VCaP (cell line): ENCODE data around the gene PYCR2.

Source experiments
- H3K27ac ChIP-seq: fragments of 450-650 bp; 2 replicates; pipeline ENCODE4 v1.5.1; 2017
- TF ChIP-seq, protein P1 (sequence below): fragments of 450-650 bp; conservative IDR thresholded peaks from 2 replicates; pipeline ENCODE4 v1.5.1; 2017; ENCODE audit warnings: mild to moderate bottlenecking, moderate library complexity

PYCR2 gene

DNA sequence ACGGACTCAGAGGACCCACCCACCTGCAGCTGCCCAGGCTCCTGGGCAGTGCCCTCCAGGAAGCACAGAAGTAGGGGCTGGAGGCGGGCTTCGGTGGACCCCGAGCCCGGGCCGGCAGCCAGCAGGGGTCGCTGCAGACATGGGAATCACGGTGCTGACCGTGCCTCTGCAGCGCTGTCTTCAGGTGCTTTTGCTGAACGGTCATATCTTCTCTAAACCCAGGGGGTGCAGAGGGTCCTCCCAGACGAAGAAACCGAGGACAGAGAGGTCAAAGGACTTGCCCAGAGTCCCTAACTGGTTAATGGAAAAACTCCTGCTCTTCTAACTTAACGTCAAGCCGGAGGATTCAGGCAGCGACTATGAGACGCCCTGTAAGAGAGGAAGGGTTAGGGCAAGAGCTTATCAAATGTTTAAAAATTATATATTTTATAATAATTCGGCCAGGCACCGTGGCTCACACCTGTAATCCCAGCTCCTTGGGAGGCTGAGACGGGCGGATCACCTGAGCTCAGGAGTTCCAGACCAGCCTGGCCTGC is 38.5 kb upstream of the PYCR2 start:
- TF ChIP-seq, protein P1, sequence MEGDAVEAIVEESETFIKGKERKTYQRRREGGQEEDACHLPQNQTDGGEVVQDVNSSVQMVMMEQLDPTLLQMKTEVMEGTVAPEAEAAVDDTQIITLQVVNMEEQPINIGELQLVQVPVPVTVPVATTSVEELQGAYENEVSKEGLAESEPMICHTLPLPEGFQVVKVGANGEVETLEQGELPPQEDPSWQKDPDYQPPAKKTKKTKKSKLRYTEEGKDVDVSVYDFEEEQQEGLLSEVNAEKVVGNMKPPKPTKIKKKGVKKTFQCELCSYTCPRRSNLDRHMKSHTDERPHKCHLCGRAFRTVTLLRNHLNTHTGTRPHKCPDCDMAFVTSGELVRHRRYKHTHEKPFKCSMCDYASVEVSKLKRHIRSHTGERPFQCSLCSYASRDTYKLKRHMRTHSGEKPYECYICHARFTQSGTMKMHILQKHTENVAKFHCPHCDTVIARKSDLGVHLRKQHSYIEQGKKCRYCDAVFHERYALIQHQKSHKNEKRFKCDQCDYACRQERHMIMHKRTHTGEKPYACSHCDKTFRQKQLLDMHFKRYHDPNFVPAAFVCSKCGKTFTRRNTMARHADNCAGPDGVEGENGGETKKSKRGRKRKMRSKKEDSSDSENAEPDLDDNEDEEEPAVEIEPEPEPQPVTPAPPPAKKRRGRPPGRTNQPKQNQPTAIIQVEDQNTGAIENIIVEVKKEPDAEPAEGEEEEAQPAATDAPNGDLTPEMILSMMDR: peak; percentile 37
- no peak overlapping the region for H3K27ac ChIP-seq

DNA sequence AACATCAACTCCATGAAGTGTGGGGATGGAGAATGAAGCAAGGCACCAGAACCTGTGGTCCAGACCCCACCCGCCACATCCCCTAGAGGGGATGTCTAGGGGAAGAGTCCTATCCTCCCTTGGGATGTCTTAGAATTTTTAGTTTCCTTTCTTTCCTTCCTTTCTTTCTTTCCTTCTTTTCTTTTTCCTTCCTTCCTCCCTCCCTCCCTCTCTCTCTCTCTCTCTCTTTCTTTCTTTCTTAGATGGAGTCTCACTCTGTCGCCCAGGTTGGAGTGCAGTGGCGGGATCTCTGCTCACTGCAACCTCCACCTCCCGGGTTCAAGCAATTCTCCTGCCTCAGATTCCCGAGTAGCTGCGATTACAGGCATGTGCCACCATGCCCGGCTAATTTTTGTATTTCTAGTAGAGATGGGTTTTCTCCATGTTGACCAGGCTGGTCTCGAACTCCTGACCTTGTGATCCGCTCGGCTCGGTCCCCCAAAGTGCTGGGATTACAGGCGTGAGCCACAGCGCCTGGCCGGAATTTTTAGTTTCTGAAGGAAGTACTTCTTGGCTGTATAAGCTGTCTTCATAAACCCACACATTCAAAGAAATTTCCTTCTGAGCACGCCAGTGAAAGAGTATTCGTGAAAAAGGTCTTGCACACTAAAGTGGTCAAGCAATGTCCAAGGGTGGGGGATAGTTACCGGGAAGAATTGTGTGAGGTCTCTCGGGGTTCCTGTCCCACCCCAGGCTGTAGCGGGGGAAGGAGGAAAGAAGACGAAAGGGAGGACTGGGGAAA is 37.8 kb upstream of the PYCR2 start:
- H3K27ac ChIP-seq: no peak overlapping the region
- TF ChIP-seq, protein P1: no peak

DNA sequence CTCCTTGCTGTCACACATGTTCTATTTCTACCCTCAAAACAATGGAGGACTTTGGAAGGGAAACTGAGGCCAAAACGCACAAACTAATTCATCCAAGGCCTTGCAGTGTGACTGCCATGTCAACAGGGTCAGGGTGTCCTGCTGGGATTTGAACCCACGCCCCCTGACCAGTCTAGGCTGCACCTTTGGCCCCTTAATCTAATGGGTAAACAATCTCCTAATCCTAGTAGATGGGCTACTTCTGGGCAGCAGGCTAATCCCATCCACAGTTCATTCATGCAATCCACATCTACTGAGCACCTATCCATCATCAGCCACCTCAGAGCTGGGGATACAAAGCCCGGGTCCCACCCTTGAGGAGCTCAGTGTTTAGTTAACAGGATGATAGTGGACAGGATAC is 34.0 kb upstream of the PYCR2 start:
- H3K27ac ChIP-seq: no peak overlapping the region
- TF ChIP-seq, protein P1: no peak

DNA sequence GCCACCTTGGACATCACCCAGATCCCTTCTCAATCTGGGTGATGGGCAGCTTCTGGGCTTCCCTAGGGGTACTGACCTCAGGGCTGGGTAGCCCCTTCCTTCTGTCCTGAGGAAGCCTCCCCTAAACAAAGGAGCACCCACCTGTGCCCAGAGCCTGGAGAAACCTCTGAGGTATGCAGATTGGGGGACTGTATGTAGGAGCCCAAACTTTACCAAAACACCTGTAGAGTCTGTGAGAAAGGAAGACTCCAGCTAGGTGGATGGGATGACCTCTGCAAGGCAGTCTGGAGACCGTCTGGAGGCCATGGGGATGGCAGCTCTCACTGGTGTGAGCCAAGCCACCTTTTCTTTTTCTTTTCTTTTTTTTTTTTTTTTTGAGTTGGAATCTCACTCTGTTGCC is 30.7 kb upstream of the PYCR2 start:
- TF ChIP-seq, protein P1: no peak
- H3K27ac ChIP-seq: no peak overlapping the region

DNA sequence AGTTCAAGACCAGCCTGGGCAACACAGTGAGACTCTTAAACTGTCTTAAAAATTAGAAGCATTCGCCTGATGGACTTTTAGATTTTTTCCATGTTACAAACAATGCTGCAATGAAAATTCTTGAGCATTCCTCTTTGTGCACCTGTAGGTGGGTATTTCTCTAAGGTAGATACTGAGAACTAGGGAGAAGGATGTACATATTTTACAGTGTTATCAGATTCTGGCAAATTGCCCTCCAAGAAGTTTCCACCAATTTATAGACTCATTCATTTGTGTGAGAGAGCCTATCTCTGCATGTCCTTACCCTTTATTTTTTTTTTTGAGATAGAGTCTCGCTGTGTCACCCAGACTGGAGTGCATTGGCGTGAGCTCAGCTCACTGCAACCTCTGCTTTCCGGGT is 29.3 kb upstream of the PYCR2 start:
- no peak overlapping the region for H3K27ac ChIP-seq
- TF ChIP-seq, protein P1: no peak

DNA sequence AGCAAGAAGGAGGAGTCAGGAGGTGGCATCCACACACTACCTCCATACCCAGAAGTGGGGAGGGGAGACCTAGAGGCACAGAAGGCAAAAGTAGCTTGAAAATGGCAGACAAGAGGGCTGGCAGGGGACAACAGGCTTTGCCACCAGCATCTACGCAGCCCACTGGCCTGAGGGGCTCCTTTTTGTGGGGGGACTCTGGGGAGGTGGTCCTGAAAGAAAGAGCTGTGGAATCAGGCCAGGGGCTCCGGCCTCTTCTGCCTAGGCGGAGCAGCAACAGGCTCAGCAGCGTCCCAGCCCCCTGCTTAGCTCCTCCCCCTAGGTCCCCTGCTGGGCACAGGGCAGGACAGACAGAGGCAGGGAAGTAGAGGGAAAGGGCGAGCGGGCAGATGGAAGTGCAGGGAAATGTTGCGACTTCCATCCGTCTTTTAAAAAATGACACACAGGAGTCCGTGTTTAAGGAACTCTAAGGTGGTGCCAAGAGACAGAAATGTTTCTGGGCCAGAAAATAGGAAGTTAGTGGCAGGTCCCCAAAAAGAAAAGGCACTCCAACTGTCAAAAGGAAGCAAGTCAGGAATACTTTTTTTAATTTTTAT is 27.0 kb upstream of the PYCR2 start:
- no peak overlapping the region for H3K27ac ChIP-seq
- TF ChIP-seq, protein P1: no peak

DNA sequence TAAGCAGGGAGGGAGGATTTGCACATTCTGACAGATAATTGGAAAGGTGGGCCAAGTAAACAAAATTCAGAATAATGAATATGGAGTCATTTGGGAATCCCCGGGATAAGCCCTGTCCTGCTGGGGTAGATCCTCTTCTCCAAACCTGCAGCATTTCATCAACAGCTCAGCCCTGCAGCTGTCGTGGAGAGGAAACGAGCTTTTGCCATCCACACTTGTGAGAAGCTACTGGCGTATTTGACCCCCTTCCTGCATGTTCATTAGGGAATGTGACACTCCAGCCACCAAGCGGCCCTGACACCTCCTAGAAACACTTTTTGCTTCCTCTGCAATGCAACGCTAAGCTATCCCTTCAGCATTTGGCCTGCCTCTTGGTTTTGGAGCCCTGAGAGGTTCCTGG is 25.0 kb upstream of the PYCR2 start:
- no peak overlapping the region for H3K27ac ChIP-seq
- TF ChIP-seq, protein P1: no peak
